A549 (cell line): ENCODE measurements around the gene SYNPO2.

ENCODE experiments used
- CTCF ChIP-seq: fragments of >200 bp; sonication (Bioruptor Twin); formaldehyde crosslinking; IDR thresholded peaks from 3 replicates; pipeline ENCODE4 v1.5.1; 2016
- EP300 ChIP-seq, 2 experiments: fragments of >200 bp; sonication (Bioruptor Twin); formaldehyde crosslinking; IDR thresholded peaks; 2 replicates in 1 of 2; 3 replicates in 1 of 2; pipeline ENCODE4 v1.6.1; 2016 to 2017
- HMGXB4 ChIP-seq: fragments of 250-450 bp; sonication (Bioruptor Pico); IDR thresholded peaks from 2 replicates; pipeline ENCODE4 v1.5.0; 2021; ENCODE audit warnings: mild to moderate bottlenecking, moderate library complexity, borderline replicate concordance
- MAX ChIP-seq: IDR thresholded peaks from 2 replicates; pipeline ENCODE4 v1.6.1; 2012
- MAZ ChIP-seq: fragments of 150-350 bp; IDR thresholded peaks from 2 replicates; pipeline ENCODE4 v1.6.1; 2014; ENCODE audit warnings: antibody characterized with exemption, low read depth, low read length, borderline replicate concordance
- NR3C1 ChIP-seq: fragments of >200 bp; sonication (Bioruptor Twin); formaldehyde crosslinking; IDR thresholded peaks from 3 replicates; pipeline ENCODE4 v1.6.1; 2017
- PHF8 ChIP-seq: fragments of 200-600 bp; sonication (generic); IDR thresholded peaks from 2 replicates; pipeline ENCODE4 v1.6.1; 2016; ENCODE audit warnings: low read depth, mild to moderate bottlenecking, antibody characterized with exemption, moderate library complexity, borderline replicate concordance
- POLR2A ChIP-seq: IDR thresholded peaks from 2 replicates; pipeline ENCODE4 v1.6.1; 2012; ENCODE audit warnings: mild to moderate bottlenecking, low read length
- RCOR1 ChIP-seq: fragments of 150-350 bp; IDR thresholded peaks from 2 replicates; pipeline ENCODE4 v1.6.1; 2014; ENCODE audit warnings: antibody characterized with exemption, low read length, low read depth
- REST ChIP-seq: fragments of 200-600 bp; sonication (generic); IDR thresholded peaks from 2 replicates; pipeline ENCODE4 v1.6.1; 2016; ENCODE audit warnings: antibody characterized with exemption, mild to moderate bottlenecking, moderate library complexity
- RNF2 ChIP-seq: fragments of 200-600 bp; sonication (generic); IDR thresholded peaks from 2 replicates; pipeline ENCODE4 v1.6.1; 2016; ENCODE audit warnings: low read depth, mild to moderate bottlenecking, antibody characterized with exemption, moderate library complexity, borderline replicate concordance
- ZC3H11A ChIP-seq: fragments of 450-650 bp; IDR thresholded peaks from 2 replicates; pipeline ENCODE4 v1.6.1; 2014; ENCODE audit warnings: antibody characterized with exemption, mild to moderate bottlenecking
- ZNF302 ChIP-seq: fragments of 250-450 bp; sonication (Bioruptor Pico); IDR thresholded peaks from 2 replicates; pipeline ENCODE4 v1.9.0; 2021; ENCODE audit warnings: inconsistent platforms, mild to moderate bottlenecking, moderate library complexity

- TF ChIP-seq CTCF (no peak), NR3C1 (no peak), ZNF302 (CRISPR knock-in tag) (no peak), REST (no peak), RCOR1 (no peak), MAZ (no peak), RNF2 (no peak), PHF8 (no peak), MAX (no peak), HMGXB4 (CRISPR knock-in tag) (no peak), EP300 (IDR thresholded peaks at IDR 0.05) (no peak), ZC3H11A (no peak), POLR2A (no peak)
These were observed 139.6 kb downstream of the SYNPO2 start for GRCh38 chr4:119028296-119028695.
